Left colon (tissue), 2 donors: ENCODE results near the gene KCNG1. TPM values are rescaled to one million over a fixed set of nuclear protein-coding genes. Genes with fewer than 3 reads are reported as not detected.
"Not testable (repeated sequence)": the region's sequence is repeated elsewhere in the genome, so short reads cannot be mapped to it uniquely, and the experiment has no call there.

Experiments used
- ATAC-seq: fragments of 200-7000 bp; cut with Tn5 transposase; one replicate; pipeline ENCODE4 v1.9.1; 2020; ENCODE audit warnings: mild to moderate bottlenecking, moderate library complexity
- DNase-seq, 2 donors: peaks; one replicate each; pipeline ENCODE4 v3.0.0-alpha.2; 2020
- intact Hi-C, 2 donors: fragments of 100-400 bp; cut with DNase I in 1 of 2; cut with micrococcal nuclease in 1 of 2; formaldehyde crosslinking; loops; one replicate each; pipeline versions ENCODE4 v1.11.2 to v1.14.0; 2022; cut with DNase I, micrococcal nuclease
- total RNA-seq, 2 donors: library from RNA; stranded (reverse); fragmentation: NEBNext Ultra II Directional; extraction: Animal tissue kit (Norgen Biotek cat#: 25700); gene quantifications; one replicate each; pipeline ENCODE4 v1.2.1, GENCODE V29; 2021
- donor health status: DM: no; HTN: no; CAD: no.
- donor health status: DM: yes; HTN: yes; CAD: no.

The KCNG1 gene
- total RNA-seq, 2 donors from 2014 or later, result 2.3 to 15.2 TPM

DNA sequence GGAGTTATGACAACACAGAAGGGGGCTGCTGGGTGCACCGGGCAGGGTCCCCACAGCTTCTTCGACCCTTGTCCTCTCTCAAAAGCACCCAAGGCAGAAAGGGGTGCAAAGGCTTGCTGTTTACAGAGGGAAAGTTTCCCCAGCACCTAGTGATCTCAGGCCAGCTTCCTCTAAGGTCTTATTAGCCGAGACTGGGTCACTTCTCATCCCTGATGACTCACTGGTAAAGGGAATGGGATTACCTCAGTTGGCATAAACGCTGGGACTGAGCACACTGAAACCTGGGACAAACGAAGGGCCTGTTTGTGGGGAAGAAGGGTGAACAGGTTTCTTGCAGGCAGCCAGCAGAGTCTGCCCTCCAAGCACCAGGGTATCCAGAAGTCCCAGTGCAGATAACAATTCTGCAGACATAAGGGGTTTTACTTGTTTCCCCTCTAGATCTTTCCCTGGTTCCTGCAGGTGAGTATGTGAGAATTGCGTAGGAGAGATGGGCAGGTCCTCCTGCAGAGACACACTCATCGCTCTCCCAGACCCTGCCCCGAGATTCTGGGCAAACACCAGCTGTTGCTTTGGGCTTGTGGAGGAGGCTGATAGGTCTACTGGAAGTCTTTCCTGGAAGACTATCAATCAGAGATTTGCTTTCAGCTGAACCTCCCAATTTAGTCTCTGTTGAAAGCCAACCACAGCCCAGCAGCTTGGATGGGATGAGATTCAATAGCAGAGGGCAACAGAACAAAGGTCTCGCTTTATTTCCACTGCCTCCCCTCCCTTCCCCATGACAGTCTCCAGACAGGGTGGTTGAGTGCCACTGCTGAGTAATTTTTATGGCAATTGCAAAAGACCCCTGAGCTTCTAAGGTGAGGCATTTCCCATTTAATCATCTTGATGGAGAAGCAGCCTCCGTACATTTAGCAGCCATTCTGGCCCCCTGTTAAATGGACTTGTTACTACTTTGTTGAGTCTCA lies 25.7 kb downstream of the KCNG1 start:
- intact Hi-C loops, result no loop called here
- no peak for DNase-seq
- ATAC-seq, result no peak

DNA sequence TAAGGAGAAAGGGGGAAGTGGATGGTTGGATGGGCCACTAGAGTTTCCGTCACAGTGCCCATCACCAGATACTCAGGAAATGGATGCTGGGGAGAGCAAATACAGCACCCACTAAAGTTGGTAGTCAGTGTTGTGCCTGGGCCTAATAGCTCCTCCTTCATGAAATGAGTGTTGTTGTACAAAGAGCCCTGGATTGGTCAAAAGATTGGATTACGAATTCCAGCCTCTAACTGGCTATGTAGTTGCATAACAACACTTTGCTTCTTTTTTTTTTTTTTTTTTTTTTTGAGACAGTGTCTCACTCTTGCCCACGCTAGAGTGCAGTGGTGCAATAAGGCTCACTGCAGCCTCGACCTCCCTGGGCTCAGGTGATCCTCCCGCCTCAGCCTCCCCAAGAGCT lies 27.4 kb downstream of the KCNG1 start:
- no peak for ATAC-seq
- no peak for DNase-seq
- intact Hi-C loops, result no loop called here

DNA sequence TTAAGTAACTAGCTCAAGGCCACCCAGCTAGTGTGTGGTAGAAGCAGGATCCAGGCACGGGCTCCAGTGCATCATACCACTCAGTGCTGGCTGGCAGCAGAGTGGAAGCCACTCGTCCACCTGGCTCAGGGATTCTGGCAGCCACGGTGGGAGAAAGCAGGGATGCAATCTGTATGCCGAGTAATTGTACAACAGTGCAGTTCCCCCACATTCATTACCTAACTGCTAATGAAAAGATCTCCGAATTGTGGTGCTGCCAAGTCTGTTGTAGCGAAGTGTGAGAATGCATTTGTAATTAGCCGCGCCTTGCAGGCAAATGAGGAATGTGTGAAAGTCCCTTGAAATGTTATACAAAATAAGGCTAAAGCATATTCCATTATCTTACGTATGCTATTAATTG lies 29.0 kb downstream of the KCNG1 start:
- intact Hi-C loops, result loop anchor here in 1 of 2 donors (5.0 kb wide), 1 partner anchor 313 kb away; no protein-coding TSS in a partner anchor
- ATAC-seq, result no peak
- DNase-seq, result no peak

DNA sequence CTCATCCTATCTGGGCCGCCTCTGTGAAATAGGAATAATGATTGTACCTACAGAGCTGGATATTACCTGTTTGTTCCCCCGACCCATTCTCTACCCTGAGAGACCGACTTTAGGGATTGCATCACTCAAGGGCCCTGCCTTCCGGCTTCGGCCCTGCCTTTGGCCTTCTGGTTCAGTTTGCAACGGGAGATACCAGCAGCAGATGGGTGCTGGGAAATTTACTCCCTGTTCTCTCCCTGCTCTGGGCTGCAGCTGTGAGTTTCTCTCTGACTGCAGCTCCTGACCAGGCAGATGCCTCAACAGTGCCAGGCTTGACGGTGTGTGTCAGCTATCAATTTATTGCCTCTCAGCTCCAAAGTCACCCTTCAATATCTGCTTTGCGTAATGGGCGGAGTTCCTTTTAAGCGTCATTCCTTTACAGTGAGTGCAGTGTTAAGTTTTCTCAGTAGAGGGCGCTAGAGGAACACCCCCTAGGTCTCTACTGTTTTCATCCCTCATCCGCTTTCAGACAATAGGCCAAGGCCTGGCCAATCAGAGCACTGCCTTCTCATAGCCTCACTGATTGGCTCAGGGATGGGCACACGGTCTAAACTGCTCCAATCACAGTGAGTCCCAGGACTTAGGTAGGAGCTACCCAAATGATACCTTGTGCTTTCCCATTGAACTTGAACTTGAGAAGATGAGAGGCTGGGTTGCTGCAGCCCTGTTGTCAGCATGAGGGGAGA lies 30.0 kb downstream of the KCNG1 start:
- peak; percentile 92 for ATAC-seq
- DNase-seq, result peak; percentile 20 to 28
- intact Hi-C loops, result loop anchor here in 1 of 2 donors (5.0 kb wide), 1 partner anchor 314 kb away; no protein-coding TSS in a partner anchor

DNA sequence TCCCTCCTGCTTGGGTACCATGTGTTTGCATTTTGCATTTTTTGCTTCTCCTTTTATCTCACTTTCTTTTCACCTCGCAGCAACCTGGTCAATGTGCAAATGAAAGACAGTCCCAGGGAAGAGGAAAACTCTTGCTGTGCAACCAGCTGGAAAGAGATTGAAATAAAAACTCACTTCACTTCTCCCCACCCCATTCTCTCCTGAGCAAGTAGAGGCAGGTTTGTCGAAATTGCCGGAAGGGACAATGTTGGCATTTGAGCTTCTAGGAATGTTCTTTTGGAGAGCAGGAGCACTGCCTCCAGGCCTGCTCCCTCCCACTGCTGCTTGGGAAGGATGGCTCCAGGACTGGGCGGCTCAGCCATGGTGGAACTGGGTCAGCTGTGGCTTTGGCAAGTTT lies 30.6 kb downstream of the KCNG1 start:
- DNase-seq (no peak), ATAC-seq (no peak)
- intact Hi-C loops, result loop anchor here in 1 of 2 donors (5.0 kb wide), 1 partner anchor 315 kb away; no protein-coding TSS in a partner anchor

DNA sequence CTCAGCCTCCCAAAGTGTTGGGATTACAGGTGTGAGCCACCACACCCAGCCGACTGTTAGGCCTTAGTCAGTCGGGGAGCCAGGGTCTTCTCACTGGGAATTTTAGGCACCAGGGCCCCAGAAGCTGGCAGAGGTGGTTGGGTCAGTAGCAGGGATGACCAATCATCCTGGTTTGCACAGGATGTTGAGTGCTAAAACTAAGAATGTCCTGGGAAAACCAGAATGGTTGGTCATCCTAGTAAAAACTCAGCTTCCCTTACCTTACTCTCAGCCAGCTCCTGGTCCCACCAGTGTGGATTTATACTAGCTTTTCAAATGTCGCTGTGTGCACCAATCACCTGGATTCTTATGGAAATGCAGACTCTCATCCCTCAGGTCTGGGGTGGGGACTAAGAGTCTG lies 31.8 kb downstream of the KCNG1 start:
- ATAC-seq, result no peak
- intact Hi-C loops, result loop anchor here in 1 of 2 donors (5.0 kb wide), 1 partner anchor 316 kb away; no protein-coding TSS in a partner anchor
- no peak for DNase-seq

DNA sequence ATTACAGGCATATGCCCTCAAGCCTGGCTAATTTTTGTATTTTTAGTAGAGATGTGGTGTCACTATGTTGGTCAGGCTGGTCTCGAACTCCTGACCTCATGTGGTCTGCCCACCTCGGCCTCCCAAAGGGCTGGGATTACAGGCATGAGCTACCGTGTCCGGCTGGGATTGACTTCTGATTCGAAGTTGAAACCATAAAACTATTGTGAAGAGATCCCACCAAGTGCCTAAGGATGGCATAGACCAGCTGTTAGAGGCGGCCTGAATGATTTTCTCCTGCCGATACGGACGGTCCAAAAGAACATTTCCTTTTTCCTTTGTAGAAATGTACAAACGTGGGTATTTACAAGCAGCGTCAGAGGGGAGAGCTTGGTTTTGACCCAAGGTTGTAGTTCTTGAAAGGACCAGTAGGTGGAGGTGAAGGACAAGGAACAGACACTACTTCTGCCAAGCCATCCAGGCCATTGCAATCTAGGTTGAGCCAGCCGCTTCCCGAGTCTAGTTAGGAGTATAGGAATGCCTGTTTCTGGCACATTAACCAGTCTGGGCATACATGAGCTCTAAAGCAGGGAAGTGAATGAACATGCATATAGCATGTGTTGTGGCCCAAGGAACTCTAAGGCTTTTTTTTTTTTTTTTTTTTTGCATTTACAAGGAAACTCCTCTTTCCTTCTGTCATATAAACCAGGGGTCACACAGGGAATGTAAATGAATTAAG lies 35.3 kb downstream of the KCNG1 start:
- intact Hi-C loops, result loop anchor here in 1 of 2 donors (5.0 kb wide), 1 partner anchor 320 kb away; no protein-coding TSS in a partner anchor
- ATAC-seq, result peak; percentile 87
- peak; percentile 58 to 61 for DNase-seq

DNA sequence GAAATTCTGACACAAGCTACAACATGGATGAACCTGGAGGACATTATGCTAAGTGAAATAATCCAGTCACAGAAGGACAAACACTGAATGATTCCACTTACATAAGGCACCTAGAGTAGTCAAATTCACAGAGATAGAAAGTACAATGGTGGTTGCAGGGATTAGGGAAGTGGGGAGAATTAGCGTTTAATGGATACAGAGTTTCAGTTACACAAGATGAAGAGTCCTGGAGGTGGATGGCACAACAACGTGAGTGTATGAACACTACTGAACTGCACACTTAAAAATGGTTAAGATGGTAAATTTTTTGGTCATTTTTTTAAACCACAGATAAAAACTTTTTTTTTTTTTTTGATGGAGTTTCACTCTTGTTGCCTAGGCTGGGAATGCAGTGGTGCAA lies 39.6 kb downstream of the KCNG1 start:
- DNase-seq (no peak), ATAC-seq (no peak)
- intact Hi-C loops, result no loop called here

DNA sequence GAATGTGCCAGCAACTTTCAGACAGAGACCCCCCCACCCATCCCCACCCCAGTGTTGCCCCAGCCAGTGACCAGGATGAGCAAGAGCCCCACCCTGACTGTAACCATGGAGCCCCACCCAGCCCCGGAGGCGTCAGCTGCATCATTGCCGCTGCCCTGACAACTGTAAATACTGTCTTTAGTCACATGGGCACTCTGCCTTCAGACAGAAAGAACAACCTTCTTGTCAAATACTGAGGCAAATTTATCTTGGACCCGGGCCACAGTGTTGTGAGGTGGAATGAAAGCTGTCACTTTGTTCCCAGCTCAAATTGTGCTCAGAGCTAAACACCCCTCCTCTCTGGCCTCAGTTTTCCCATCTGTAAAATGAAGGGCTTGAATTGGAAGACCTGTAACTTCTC lies 40.5 kb downstream of the KCNG1 start:
- DNase-seq (peak; percentile 71 to 72), ATAC-seq (peak; percentile 92)
- intact Hi-C loops, result no loop called here

DNA sequence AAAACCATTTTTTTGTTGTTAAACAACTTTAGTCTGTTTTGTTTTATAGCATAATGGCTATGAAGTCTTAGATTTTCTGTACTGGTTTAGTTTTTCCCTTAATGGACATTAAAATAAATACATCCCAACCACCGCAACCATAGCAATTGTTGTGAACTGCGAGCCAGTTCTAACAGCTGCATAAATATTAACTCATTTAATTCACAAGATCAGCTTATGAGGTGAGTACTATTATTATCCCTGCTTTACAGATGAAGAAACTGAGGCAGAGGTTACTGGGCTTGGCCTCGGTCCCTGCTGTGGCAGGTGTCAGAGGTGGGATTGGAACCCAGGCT lies 41.2 kb downstream of the KCNG1 start:
- DNase-seq (no peak), ATAC-seq (no peak)
- intact Hi-C loops, result no loop called here

DNA sequence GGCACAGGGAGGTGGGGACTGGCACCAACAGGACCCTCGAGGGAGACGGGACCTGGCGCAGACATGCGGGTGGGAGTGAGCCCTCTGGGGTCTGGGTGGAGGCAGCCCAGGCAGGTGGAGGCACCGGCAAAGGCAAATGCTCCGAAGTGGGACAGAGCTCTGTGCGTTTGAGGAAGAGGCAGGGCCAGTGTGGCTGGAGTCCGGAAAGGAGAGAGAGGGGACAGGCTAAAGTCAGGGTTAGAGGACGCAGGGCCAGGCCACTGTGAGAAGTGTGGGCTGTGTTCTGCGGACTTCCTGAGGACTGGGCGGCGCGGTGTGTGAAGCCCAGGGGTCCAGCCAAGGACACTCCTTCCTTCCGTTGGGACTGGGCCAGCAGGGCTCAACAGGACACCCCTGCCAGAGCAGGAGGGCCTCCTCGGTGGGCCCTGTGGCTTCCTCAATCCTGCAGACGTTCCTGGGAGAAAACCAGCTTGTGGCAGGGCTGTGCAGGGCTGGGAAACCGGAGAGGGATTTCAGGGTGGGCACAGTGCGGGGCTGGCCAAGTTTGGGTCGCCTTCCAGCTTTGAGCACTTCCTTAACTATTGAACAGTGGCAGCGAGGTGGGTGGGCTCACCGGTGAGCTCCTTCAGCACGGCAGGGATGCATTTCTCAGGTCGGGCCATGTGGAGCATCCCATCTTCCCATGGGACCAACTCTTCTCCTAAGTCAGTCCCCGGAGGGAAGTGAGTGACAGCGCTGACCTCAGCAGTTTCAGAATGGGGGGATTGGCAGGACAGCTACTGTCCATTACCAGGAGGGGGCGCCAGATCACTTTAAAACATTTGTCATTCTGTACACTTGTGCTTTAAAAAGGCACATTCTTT lies 41.8 kb downstream of the KCNG1 start:
- intact Hi-C loops, result no loop called here
- peak; percentile 39 for ATAC-seq

DNA sequence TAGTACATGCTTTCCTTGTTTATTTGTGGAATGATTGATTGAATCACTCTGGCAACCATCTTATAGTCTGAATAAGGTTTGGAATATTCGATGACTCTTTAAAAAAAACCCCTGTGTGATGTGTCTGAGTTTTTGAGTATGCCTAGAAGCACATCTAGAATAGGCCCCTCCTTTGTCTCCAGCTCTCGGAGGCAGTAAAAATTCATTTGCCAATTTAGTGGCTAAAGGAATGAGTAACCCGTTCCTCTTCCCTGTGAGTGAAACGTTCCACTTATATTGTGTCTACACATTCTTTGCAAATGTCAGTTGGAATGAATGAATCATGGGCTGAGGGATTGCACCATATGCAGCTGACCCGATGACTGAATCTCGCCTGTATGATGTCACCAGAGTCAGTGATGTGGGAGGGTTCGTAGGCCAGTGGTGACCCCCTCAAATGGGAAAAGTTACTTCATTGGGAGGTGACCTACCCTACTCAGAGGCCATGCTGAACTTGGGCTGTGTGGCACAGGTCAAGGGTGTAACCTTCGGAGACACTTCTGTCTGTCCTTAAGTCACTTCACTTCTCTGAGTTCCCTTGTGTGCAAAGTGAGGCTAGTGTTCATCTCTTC lies 42.7 kb downstream of the KCNG1 start:
- ATAC-seq (no peak), DNase-seq (no peak)
- intact Hi-C loops, result no loop called here

More for the DNA sequence above, 41.8 kb downstream of the KCNG1 start:
- DNase-seq, result peak; percentile 46 to 62

DNA sequence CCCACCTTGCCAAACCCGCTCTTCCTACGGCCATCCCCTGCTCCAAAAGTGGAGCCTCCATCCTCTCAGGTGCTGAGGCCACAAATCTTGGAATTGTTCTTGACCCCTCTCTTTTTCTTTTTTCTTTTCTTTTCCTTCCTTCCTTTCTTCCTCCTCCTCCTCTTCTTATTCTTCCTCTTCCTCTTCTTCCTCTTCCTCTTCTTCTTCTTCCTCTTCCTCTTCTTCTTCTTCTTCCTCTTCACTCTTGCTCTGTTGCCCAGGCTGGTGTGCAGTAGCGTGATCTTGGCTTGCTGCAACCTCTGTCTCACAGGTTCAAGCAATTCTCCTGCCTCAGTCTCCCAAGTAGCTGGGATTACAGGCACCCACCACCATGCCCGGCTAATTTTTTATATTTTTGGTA lies 44.4 kb downstream of the KCNG1 start:
- intact Hi-C loops, DNase-seq, ATAC-seq: not testable (repeated sequence)

DNA sequence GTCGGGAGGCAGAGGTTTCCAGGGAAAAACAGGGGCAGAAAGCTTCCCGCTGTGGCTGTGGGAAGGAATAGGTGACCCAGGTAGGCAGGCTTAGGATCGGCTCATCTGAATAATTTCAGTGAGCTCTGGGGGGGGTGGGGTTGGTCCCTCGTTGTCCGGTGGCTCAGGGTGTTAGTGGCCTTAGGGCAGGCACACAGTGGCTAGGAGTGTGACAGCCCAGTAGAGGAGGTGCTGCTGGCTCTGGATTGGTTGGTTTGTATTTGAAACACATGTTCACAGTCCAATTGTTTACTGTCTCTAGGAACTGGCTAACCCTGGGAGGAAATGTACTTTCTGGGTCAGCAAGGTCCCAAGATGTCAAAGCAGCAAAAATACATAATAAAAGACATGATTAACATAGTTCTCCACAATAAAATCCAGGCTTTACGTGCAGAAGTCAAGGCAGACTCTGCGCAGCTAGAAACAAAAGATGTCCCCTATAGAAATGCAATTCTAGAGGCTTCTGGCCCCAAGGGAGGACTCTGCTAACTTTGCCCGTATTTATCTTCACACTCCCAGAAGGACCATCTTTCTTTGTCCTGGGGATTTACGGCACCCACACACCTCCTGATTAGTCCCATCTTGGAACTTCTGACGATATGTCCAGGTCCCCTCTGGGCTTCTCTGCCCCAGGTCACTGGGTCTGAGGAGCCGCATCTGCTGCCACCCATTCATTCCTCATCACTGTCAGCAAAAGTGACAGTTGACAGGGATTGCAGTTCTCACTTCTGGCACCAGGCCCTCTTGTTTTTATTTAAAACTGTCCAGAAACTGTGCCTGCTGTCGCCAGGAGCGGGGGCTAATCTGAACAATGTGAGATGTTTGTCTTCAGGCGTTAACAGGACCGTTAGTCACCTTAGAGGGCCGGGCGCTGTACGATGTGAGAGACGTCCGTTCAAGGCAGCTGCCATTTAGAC lies 45.6 kb downstream of the KCNG1 start:
- ATAC-seq, result no peak
- no peak for DNase-seq

DNA sequence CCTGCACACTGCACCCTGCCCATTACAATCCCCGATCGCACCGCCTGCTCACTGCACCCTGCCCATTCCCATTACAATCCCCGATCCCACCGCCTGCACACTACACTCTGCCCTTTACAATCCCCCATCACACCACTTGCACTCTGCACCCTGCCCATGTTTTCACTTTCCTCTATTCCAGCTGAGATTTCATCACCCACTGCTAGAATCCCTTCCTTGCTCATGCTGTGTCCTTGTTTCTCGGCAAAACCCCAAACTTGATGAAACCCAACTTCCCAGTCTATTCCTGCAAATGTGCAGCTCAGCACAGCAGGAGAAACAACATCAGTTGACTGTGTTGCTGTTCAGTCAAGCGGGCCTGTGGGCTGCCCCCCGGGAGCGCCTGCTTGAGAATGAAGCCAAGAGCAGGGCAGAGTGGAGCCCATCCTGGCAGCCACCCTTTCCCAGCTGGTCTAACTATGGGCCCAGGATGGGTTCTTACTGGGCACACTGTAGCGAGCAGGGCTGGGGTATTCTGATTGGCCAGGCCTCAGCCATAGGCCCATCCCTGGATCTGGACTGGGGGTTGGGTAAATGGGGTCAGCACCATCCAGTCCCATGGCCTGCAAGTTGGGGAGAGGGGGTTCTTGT lies 47.1 kb downstream of the KCNG1 start:
- intact Hi-C loops, result no loop called here
- ATAC-seq, result no peak
- DNase-seq, result no peak

More for the DNA sequence above, 45.6 kb downstream of the KCNG1 start:
- intact Hi-C loops, result no loop called here

DNA sequence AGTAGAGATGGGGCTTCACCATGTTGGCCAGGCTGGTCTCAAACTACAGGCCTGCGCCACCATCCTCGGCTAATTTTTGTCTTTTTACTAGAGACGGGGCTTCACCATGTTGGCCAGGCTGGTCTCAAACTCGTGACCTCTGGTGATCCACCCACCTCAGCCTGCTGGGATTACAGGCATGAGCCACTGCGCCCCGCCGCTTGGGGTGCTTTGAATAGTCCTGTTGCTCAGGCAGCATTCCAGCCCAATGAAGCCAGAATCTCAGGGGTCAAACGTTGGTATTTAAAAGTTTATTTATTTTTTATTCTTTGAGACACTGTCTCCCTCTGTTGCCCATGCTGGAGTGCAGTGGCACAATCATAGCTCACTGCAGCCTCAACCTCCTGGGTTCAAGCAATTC lies 53.0 kb downstream of the KCNG1 start:
- intact Hi-C loops, result no loop called here
- DNase-seq (no peak), ATAC-seq (no peak)
